Measurements from ENCODE around the gene KSR1.

GRCh38 chr17:27573548-27573947 is 117.3 kb downstream of the KSR1 start:
- TF ChIP-seq CTCF (IDR thresholded peaks at IDR 0.05) (no peak), POLR2A (IDR thresholded peaks at IDR 0.05) (no peak)
